ENCODE data around the gene SYNGR3.

The SYNGR3 gene

DNA sequence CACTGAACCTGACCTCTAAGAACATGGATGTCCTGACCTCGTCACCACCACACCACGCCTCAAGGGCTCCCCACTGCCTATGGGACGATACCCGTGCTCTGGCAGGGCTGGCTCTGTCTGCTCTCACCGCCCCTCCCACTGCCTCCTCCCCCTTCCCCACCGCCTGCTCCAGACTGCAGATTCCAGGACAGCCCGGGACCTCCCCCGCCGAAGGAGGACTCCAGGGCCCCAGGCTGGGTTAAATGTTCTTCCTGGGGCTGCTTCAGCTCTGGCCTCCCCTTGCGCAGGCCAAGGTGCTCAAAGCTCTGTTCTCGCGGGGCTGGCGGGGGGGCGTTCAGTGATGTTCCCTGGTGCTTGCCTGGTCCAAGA is 32.9 kb downstream of the SYNGR3 start:
- H3K4me3 ChIP-seq (ENCODE audit: control insufficient read depth, low read depth, low read length): peak overlapping the region; percentile 29
- no peak for DNase-seq (ENCODE audit: low read depth)
- TF ChIP-seq, protein P1, sequence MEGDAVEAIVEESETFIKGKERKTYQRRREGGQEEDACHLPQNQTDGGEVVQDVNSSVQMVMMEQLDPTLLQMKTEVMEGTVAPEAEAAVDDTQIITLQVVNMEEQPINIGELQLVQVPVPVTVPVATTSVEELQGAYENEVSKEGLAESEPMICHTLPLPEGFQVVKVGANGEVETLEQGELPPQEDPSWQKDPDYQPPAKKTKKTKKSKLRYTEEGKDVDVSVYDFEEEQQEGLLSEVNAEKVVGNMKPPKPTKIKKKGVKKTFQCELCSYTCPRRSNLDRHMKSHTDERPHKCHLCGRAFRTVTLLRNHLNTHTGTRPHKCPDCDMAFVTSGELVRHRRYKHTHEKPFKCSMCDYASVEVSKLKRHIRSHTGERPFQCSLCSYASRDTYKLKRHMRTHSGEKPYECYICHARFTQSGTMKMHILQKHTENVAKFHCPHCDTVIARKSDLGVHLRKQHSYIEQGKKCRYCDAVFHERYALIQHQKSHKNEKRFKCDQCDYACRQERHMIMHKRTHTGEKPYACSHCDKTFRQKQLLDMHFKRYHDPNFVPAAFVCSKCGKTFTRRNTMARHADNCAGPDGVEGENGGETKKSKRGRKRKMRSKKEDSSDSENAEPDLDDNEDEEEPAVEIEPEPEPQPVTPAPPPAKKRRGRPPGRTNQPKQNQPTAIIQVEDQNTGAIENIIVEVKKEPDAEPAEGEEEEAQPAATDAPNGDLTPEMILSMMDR (IDR thresholded peaks at IDR 0.05; ENCODE audit: control insufficient read depth, insufficient read depth, low read depth, low read length, missing control alignments): no peak

DNA sequence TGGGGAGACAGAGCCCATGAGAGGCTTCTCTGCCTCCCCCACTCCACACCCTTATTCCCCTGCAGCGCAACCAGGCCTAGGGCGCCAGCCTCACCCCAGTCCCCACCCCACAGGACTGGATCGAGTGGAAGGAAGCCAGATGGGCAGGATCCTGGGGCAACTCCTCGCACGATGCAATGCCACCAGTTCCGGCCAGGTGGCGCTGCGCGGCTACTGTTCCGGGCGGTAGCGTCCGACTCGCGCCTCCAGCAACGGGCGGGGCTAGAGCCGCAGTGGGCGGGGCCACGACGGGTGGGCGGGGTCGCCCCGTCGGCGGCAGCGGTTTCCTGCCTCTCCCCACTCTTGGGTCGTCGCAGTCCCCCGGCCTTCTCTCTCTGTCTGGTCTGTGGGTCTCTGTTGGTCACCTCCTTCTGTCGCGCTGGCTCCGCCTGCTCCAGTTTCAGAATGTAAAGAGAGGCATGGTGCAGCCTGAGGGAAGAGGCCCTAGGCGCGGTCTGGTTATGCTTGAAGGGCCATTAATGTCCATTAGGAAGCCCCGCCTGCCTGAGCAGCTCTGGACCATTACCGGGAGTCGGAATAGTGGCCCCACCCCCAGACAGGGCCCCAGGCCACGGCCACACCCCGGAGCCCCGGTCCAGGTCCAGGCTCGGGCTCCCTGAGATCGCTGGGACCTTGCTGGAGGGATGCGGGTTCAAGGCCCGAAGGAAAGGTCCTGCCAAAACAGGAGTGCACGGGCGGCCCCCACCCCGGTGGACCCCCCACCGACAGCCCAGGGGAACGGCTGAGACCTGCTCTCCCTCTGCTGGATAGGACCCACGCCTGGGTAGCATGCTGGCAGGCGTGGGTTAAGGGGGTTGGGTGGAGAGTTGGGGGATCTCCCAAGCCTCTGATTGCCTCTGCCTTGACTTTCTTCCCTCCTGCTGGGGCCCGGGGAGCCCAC is 33.6 kb downstream of the SYNGR3 start:
- H3K4me3 ChIP-seq (ENCODE audit: control insufficient read depth, low read depth, low read length): peak overlapping the region; percentile 29
- no peak for DNase-seq (ENCODE audit: low read depth)
- TF ChIP-seq, protein P1 (IDR thresholded peaks at IDR 0.05; ENCODE audit: control insufficient read depth, insufficient read depth, low read depth, low read length, missing control alignments): peak; percentile 93

DNA sequence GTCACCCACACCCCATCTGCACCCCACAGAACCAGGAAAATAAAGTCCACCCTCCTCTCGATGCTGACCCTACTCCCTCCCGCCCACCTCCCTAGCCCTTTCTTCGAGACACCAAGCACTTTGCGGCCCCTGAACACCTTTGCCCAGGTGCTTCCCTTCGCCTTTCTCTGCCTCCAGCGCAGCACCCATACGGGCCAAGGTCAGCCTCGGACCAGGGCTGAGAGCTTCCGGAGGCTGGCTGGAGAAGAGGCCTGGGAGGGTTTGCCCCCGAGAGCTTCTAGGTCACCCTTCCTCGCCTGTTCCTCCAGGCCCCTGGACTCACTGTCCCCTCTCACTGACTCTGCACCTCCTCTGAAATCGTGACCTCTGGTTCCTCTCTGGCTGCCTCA is 34.3 kb downstream of the SYNGR3 start:
- no peak for DNase-seq (ENCODE audit: low read depth)
- no peak overlapping the region for H3K4me3 ChIP-seq (ENCODE audit: control insufficient read depth, low read depth, low read length)
- TF ChIP-seq, protein P1 (IDR thresholded peaks at IDR 0.05; ENCODE audit: control insufficient read depth, insufficient read depth, low read depth, low read length, missing control alignments): no peak

DNA sequence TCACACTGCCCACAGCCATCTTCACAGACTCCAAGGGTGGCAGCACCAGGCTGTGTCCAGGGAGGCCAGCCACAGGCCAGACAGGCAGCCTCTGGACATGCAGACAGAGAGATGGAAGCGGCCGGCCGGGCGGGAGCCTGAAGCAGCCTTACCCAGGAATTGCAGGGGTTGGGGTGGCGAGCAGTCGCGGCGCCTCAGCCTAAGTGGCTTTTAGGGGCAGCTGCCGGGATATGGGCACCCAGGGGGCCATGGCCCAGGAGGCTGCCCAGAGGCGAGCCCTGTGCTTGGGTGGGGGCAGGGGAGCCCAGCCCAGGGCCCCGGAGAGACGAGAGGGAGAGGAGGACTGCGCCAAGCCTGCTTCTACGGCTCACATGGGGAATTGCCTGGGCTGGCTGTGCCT is 35.5 kb downstream of the SYNGR3 start:
- TF ChIP-seq, protein P1 (IDR thresholded peaks at IDR 0.05; ENCODE audit: control insufficient read depth, insufficient read depth, low read depth, low read length, missing control alignments): no peak
- DNase-seq (ENCODE audit: low read depth): no peak
- H3K4me3 ChIP-seq (ENCODE audit: control insufficient read depth, low read depth, low read length): no peak overlapping the region

DNA sequence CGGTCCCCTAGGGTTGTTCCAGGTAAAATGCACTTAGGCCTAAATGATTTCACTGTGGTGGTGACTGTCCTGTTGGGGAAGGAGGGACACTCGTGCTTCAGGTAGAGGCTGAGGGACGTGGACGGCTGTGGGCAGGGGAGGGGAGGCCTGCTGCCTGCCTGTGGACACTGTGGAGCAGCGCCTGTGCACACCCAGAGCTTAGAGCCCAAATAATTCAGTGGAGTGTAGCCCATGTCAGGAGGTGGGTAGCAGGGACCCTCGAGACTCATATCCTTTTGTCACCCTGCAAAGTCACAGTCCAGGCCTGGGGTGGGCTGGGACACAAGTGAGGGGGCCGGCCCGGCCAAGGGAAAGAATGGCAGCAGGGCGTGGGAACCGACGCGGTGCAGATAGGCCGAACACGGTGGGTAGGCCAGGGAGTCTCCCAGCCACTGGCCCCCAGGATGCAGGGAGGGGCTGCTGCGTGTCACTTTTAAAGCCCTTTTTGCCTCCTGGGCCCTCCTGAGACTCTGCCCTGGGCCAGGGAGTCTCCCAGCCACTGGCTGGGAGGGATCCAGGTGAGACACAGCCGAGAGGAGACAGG is 36.2 kb downstream of the SYNGR3 start:
- no peak overlapping the region for H3K4me3 ChIP-seq (ENCODE audit: control insufficient read depth, low read depth, low read length)
- TF ChIP-seq, protein P1 (IDR thresholded peaks at IDR 0.05; ENCODE audit: control insufficient read depth, insufficient read depth, low read depth, low read length, missing control alignments): no peak
- DNase-seq (ENCODE audit: low read depth): no peak

DNA sequence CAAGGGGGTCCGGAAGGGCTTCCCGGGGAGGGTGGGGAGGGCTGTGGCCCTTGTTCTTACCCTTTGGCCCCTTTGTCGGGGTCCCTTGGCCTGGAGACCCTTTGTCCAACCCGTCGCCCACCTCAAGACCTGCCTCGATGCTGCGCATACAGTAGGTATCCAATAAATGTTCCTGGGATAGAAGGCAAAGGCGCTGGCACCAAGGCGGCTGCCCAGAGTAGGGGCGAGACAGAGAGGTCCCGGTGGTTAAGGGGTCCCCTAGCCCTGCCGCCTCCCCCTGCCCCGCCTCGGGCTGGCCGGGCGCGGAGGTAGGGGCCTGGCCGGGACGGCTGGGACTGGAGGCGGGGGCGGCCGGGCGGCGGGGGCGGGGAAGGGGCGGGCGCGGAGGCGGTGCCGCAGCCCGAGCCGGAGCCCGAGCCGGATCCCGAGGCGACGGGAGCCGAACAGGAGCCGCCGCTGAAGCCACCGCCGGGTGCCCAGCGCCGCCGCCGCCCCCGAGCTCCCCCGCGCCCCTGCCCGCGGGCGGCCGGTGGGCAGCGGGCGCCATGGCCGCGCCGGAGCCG is 36.8 kb downstream of the SYNGR3 start, which contains the start of gene NHERF2:
TSS of gene NHERF2 (plus strand) at position 442 of the 563 bp plus-strand sequence. CDS start at position 546, 104 bp downstream.
- TF ChIP-seq, protein P1 (IDR thresholded peaks at IDR 0.05; ENCODE audit: control insufficient read depth, insufficient read depth, low read depth, low read length, missing control alignments): no peak
- peak within 1 kb of the TSS; percentile 76 for H3K4me3 ChIP-seq (ENCODE audit: control insufficient read depth, low read depth, low read length)
- DNase-seq (ENCODE audit: low read depth): no peak
